Fibroblast of lung (primary cell): ENCODE data around the gene HS6ST2.

Experiments used
- CTCF ChIP-seq, 2 donors: IDR thresholded peaks in 1 of 2; conservative IDR thresholded peaks in 1 of 2; 1 replicate in 1 of 2; 2 replicates in 1 of 2; pipeline ENCODE4 v1.5.1; 2011 to 2012; ENCODE audit warnings: low read length in 2 of 2, control low read depth in 1 of 2, inconsistent platforms in 1 of 2, low read depth in 1 of 2, mild to moderate bottlenecking in 1 of 2
- EZH2 ChIP-seq: IDR thresholded peaks from 2 replicates; pipeline ENCODE4 v1.5.1; 2012; ENCODE audit warnings: low read length, control low read depth, mild to moderate bottlenecking; ENCODE audit errors: missing control alignments

- TF ChIP-seq CTCF (conservative IDR thresholded peaks at IDR 0.05 in 1 of 2, IDR thresholded peaks at IDR 0.05 in 1 of 2; ENCODE audit: low read depth in 1 of 2, low read length in 2 of 2), result no peak
- no peak for TF ChIP-seq EZH2
Observed at GRCh38 chrX:132918523-132918922, 39.9 kb downstream of the HS6ST2 start.
